ENCODE data around the gene PARD6G.

PARD6G gene

GRCh38 chr18:80233899-80234298 is 13.4 kb downstream of the PARD6G start:
- no peak overlapping the region for H3K4me2 ChIP-seq (ENCODE audit: low read length)
- TF ChIP-seq CTCF (IDR thresholded peaks at IDR 0.05; ENCODE audit: low read depth, low read length, poor library complexity, severe bottlenecking) (no peak), EZH2phosphoT487 (IDR thresholded peaks at IDR 0.05; ENCODE audit: borderline replicate concordance, low read length) (no peak)
- no peaks in the 10 kb centered on the region for H3F3A ChIP-seq (ENCODE audit: control insufficient read depth, insufficient read depth)
- no peaks in the 10 kb centered on the region for H3K9me2 ChIP-seq (replicated peaks; ENCODE audit: control insufficient read depth, low read length)
- H4K20me1 ChIP-seq (ENCODE audit: control insufficient read depth, insufficient read depth, low read depth, low read length), result no peaks in the 10 kb centered on the region
- H3K36me3 ChIP-seq (ENCODE audit: control insufficient read depth, low read length), result no peaks in the 10 kb centered on the region
- no peaks in the 10 kb centered on the region for H3K4me1 ChIP-seq (ENCODE audit: control insufficient read depth, low read length)
- no peak overlapping the region for H3K4me3 ChIP-seq (ENCODE audit: low read length)
- no peaks in the 10 kb centered on the region for H3K27me3 ChIP-seq (ENCODE audit: control insufficient read depth, low read length)
- H3K9me3 ChIP-seq (ENCODE audit: control insufficient read depth, insufficient read depth, low read length), result no peaks in the 10 kb centered on the region
- no peak overlapping the region for H3K27ac ChIP-seq (ENCODE audit: low read depth, low read length)
- H3K79me2 ChIP-seq (ENCODE audit: control insufficient read depth, low read length), result no peaks in the 10 kb centered on the region

GRCh38 chr18:80233201-80233835 is 14.0 kb downstream of the PARD6G start:
- Histone ChIP-seq H3K4me2 (ENCODE audit: low read length) (no peak overlapping the region), H3K27ac (ENCODE audit: low read depth, low read length) (no peak overlapping the region), H4K20me1 (ENCODE audit: control insufficient read depth, insufficient read depth, low read depth, low read length) (no peaks in the 10 kb centered on the region), H3K27me3 (ENCODE audit: control insufficient read depth, low read length) (no peaks in the 10 kb centered on the region), H3K9me3 (ENCODE audit: control insufficient read depth, insufficient read depth, low read length) (no peaks in the 10 kb centered on the region), H3F3A (ENCODE audit: control insufficient read depth, insufficient read depth) (no peaks in the 10 kb centered on the region), H3K36me3 (ENCODE audit: control insufficient read depth, low read length) (no peaks in the 10 kb centered on the region), H3K4me3 (ENCODE audit: low read length) (no peak overlapping the region), H3K79me2 (ENCODE audit: control insufficient read depth, low read length) (no peaks in the 10 kb centered on the region), H3K4me1 (ENCODE audit: control insufficient read depth, low read length) (no peaks in the 10 kb centered on the region), H3K9me2 (replicated peaks; ENCODE audit: control insufficient read depth, low read length) (no peaks in the 10 kb centered on the region)
- TF ChIP-seq CTCF (IDR thresholded peaks at IDR 0.05; ENCODE audit: low read depth, low read length, poor library complexity, severe bottlenecking) (no peak), EZH2phosphoT487 (IDR thresholded peaks at IDR 0.05; ENCODE audit: borderline replicate concordance, low read length) (no peak)

- Histone ChIP-seq H3K27ac (ENCODE audit: low read depth, low read length) (no peak overlapping the region), H3K4me3 (ENCODE audit: low read length) (no peak overlapping the region), H3K27me3 (ENCODE audit: control insufficient read depth, low read length) (no peaks in the 10 kb centered on the region), H3K36me3 (ENCODE audit: control insufficient read depth, low read length) (no peaks in the 10 kb centered on the region), H3K9me3 (ENCODE audit: control insufficient read depth, insufficient read depth, low read length) (no peaks in the 10 kb centered on the region), H4K20me1 (ENCODE audit: control insufficient read depth, insufficient read depth, low read depth, low read length) (no peaks in the 10 kb centered on the region), H3K4me2 (ENCODE audit: low read length) (no peak overlapping the region), H3K9me2 (replicated peaks; ENCODE audit: control insufficient read depth, low read length) (no peaks in the 10 kb centered on the region), H3F3A (ENCODE audit: control insufficient read depth, insufficient read depth) (no peaks in the 10 kb centered on the region), H3K79me2 (ENCODE audit: control insufficient read depth, low read length) (no peaks in the 10 kb centered on the region), H3K4me1 (ENCODE audit: control insufficient read depth, low read length) (no peaks in the 10 kb centered on the region)
- TF ChIP-seq EZH2phosphoT487 (IDR thresholded peaks at IDR 0.05; ENCODE audit: borderline replicate concordance, low read length) (no peak), CTCF (IDR thresholded peaks at IDR 0.05; ENCODE audit: low read depth, low read length, poor library complexity, severe bottlenecking) (no peak)
These were observed 14.6 kb downstream of the PARD6G start for GRCh38 chr18:80232710-80233109.
